HFF-Myc (cell line): ENCODE results near the gene CACHD1.

Source experiments
- DNase-seq: peaks from one replicate; pipeline ENCODE4 v3.0.0-alpha.2; 2011; ENCODE audit warnings: low read depth; ENCODE audit errors: extremely low read depth
- H3K4me3 ChIP-seq: replicated peaks from 2 replicates; pipeline ENCODE4 v1.5.1; 2011; ENCODE audit warnings: low read depth, mild to moderate bottlenecking, control low read depth, low read length
- TF ChIP-seq, protein P1 (sequence below): IDR thresholded peaks from 2 replicates; pipeline ENCODE4 v1.5.1; 2012; ENCODE audit warnings: mild to moderate bottlenecking, low read depth, low read length, control low read depth; ENCODE audit errors: missing control alignments

Gene CACHD1

DNA sequence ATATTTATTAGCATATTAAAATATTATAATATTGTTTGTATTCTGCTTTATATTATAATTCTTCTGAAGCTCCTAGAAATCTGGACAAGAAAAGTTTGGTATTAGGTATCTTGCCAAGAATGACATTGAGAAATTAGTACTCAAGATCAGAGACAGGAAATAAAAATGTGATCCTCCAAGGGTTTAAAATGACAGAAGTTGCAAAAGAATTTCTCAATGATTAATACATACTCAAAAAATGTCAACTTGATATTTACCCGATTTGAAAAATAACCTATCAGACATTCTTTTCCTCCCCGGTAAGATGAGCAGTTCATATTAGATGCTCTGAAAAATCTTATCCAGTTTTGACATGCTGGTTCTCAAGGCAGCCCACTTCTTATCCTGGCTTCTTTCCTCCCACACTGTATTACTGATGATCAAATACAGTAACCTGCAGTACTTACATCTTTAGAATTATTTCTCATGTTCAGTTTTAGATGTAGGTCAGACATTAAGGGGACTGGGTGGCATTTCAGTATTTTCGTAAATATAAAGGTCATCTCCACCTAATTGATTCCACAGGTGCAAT is 55.3 kb downstream of the CACHD1 start:
- no peak for DNase-seq
- TF ChIP-seq, protein P1, sequence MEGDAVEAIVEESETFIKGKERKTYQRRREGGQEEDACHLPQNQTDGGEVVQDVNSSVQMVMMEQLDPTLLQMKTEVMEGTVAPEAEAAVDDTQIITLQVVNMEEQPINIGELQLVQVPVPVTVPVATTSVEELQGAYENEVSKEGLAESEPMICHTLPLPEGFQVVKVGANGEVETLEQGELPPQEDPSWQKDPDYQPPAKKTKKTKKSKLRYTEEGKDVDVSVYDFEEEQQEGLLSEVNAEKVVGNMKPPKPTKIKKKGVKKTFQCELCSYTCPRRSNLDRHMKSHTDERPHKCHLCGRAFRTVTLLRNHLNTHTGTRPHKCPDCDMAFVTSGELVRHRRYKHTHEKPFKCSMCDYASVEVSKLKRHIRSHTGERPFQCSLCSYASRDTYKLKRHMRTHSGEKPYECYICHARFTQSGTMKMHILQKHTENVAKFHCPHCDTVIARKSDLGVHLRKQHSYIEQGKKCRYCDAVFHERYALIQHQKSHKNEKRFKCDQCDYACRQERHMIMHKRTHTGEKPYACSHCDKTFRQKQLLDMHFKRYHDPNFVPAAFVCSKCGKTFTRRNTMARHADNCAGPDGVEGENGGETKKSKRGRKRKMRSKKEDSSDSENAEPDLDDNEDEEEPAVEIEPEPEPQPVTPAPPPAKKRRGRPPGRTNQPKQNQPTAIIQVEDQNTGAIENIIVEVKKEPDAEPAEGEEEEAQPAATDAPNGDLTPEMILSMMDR, result no peak
- H3K4me3 ChIP-seq, result no peak overlapping the region

DNA sequence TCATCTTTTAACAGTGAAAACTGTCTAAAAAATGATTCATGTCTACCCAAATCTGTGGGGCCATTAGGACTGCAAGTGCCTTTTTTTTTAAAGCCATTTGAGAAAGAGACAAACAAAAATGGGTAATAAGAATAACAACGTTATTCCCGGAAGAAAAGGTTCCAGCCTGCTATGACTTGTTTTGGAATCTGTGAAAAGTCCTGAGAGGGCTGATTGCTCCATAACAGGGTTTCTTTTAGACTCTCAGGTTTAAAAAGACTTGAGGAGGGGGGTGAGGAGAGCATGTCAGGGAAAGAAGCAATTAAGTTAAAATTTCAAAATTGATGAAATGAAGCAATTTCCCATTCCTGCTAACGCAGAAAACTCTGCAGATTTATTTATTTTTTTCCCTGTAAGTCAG is 56.4 kb downstream of the CACHD1 start:
- no peak overlapping the region for H3K4me3 ChIP-seq
- no peak for DNase-seq
- TF ChIP-seq, protein P1, result no peak

DNA sequence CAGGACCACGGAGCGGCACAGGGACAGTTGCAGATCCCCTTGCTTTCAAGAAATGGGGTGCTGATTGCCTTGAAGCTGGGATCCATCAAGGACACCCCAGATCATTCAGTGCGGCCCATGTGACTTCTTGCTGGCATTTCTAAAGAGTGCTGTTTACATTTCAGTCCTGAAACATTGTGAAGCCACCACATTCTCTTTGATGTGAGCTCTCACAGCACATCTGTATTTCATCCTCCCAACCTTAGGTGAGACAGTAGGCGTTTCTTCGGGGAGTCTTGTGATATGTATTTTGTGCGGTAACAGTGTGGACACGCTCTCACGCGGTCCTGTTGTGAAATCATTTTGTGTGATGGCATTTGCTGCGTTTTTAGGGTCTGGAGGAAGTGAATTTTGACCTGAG is 57.2 kb downstream of the CACHD1 start:
- TF ChIP-seq, protein P1, result no peak
- no peak overlapping the region for H3K4me3 ChIP-seq
- no peak for DNase-seq

DNA sequence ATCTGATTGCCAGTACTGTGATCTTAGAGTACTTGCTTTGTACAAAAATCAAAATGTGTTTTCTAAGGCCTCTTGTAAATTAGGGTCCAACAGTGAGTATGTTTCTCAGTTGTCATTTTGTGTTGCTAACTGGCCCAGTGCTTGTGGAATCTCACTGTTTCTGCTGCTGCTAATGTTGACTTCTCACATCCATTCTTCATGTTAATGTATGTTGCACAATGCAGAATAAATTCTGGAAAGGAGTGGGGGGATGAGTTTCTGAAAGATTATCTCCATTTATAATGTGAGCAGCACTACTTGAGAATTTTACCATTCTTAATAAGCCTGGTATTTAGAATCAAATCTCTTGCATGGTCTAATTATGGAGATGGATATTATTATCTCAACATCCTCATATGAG is 57.9 kb downstream of the CACHD1 start:
- DNase-seq, result no peak
- no peak overlapping the region for H3K4me3 ChIP-seq
- TF ChIP-seq, protein P1, result no peak

DNA sequence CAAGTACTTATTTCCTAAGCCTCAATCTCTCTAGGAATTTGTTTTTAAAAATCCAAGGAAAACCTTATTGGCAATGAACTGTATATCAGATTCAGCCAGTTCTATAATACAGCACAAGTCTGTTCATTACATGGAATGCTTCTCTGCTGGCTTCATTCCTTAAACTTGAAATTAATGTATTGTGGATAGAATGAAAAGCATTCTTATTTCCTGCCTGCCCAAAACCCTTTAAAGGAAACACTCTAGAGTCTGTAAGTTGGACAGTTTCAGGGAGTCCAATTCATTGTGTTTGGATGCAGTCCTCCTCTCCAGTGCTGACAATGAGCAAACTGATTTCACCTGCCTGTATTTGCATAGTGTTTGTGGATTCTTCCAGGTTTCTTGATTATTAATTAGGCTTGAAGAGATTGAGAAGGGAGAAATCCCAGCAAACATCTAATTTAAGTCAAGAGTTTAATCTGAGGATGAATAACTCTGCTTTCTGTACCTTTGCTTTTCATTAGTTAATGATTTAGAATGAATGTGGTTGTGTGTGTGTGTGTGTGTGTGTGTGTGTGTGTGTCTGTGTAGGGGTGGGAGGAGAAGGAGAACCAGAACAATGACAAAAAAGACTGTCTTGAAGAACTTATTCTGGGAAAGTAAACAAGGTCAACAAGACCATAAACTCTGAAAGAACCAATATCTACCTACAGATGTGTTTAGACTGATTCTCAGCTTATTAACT is 61.2 kb downstream of the CACHD1 start:
- no peak for DNase-seq
- TF ChIP-seq, protein P1, result no peak
- no peak overlapping the region for H3K4me3 ChIP-seq

DNA sequence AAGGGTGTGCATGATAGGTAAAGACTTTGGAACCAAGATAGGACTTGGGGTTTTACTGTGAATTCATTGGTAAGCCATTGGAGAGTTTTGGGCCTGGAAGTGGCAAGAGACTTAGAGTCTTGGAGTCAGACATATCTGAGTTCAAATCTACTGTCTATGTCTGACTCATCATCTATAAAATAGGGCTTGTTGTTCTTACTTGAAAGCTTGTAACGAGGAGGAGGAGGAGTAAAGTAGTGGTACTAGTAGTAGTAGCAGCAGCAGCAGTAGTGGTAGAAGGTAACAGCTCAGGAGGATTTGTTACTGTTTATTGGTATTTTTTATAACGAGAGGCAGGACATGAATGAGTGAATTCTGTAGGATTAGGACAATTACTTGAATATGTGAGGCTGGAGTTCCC is 62.7 kb downstream of the CACHD1 start:
- no peak for DNase-seq
- H3K4me3 ChIP-seq, result no peak overlapping the region
- TF ChIP-seq, protein P1, result no peak
